ENCODE measurements around the gene RASSF8.

The RASSF8 gene, protein sequence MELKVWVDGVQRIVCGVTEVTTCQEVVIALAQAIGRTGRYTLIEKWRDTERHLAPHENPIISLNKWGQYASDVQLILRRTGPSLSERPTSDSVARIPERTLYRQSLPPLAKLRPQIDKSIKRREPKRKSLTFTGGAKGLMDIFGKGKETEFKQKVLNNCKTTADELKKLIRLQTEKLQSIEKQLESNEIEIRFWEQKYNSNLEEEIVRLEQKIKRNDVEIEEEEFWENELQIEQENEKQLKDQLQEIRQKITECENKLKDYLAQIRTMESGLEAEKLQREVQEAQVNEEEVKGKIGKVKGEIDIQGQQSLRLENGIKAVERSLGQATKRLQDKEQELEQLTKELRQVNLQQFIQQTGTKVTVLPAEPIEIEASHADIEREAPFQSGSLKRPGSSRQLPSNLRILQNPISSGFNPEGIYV

DNA sequence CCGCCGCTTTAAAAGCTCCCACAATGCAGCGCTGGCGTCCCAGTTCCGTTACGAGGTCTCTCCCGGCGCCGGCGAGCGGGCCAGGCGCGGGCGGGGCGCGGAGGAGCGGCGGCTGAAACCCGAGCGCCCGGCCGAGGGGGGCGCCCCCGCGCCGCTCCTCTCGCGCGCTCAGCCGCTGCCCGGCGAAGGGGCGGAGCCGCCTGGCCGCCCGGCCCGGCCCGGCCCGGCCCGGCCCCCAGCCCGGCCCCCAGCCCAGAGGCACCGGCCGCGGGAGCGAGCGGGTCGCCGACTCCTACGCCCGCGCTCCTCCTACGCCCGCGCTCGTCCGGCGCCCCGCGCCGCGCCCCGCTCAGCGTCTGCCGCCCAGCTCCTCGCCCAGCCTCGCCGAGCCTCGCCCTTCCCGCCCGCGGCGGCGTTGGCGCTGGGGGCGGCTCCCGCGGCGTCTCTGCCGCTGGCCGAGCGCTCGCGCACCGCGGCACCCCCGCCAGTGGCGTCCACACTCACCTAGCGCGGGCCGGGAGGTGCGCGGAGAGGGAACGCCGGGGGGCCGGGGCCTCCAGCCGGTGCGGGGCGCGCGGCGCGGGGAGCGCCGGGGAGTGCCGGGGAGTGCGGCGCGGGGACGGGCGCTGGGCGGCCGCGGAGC, at the start of gene RASSF8:
RASSF8 (plus strand) TSS at position 255 of the 643 bp plus-strand sequence. CDS start 96,662 bp downstream, outside the sequence.
- peak; percentile 93 for DNase-seq (ENCODE audit: low spot score)

DNA sequence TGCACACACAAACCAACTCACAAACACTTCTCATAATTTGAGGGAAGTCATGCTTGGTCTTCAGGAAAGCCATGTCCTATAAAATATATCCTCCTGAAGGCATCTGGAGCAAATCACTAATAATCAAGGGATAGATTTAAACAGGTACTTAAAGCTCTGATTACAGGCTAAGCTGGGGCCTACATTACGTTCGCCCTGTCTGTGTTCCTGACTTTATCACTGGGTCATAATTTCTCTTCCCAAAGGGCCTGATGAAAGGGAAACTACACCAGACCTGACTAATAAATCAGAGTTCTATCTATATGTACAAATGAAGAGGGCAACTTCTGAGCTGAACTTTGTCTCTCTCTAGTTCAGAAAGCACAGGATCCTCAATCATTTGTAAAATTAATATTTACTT, 43.9 kb upstream of the RASSF8 start:
- DNase-seq (ENCODE audit: low spot score) = no peak

DNA sequence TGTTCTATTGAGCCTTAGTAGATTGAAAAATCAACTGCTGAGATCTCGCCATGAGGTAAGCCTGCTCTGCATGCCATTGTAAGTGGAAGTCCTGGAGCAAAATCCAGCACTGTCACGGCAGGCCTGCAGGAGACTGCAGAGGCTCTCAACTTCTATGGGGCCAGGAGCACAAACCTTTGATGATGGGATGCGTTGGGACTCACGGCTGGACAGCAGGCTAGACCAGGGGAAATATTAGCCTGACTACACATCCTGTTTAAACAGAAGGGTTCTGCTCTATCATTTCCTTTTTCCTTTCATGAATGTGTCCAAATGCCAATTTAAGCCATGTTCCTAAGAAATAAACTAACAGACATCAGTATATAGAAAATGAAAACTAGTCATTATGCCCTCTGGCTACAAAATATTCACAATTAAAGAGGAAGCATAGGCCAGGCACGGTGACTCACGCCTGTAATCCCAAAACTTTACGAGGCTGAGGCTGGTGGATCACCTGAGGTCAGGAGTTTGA, 33.9 kb upstream of the RASSF8 start:
- no peak for DNase-seq (ENCODE audit: low spot score)

DNA sequence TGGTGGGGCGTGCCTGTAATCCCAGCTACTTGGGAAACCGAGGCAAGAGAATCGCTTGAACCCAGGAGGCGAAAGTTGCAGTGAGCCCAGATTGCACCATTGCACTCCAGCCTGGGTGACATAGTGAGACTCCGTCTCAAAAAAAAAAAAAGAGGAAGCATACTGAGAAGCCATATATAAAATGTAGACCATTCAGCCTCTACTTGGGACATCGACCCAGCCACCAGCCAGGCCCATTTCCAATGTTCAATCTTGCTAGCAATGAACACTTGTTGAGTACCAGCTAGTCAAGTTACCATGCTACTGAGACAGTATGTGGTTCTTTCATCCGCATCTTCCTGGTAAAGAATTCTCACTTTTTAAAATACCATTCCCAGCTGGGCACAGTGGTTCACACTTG, 33.4 kb upstream of the RASSF8 start:
- DNase-seq (ENCODE audit: low spot score) = no peak

DNA sequence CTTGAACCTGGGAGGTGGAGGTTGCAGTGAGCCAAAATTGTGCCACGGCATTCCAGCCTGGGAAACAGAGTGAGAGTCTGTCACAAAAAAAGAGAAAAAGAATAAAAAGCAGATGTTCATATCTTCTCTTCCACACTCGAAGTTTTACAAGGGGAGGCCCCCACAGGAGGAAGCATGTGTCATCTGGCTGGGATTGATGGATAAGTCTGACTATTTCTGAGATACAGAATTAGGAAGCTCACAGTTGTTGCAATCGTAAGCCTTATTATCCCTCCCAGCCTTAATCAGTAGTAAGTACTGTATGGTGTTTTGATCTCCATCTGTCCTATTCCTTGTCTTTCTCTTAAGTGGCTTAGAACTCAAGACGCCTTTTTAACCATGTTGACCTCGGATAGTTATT, 31.9 kb upstream of the RASSF8 start:
- DNase-seq (ENCODE audit: low spot score) = no peak

DNA sequence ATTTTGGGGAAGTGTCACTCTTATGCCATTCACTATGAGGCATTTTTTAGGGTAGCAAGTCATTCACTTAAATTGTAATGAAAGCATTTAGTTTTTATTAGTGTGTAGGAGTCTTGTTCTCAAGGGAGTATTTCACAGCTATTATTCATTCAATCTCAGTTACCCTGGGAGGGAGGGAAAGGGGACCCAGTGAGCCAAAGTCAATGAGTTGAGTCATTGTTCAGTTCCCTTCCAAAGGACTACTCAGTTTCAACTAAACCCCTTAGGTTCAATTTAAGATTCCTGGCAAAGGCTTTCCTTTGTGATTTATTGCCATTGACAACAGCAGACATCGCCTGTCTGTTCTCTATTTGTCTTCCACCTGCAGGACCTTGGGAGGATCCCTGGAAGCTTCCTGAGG, 29.3 kb upstream of the RASSF8 start:
- no peak for DNase-seq (ENCODE audit: low spot score)

DNA sequence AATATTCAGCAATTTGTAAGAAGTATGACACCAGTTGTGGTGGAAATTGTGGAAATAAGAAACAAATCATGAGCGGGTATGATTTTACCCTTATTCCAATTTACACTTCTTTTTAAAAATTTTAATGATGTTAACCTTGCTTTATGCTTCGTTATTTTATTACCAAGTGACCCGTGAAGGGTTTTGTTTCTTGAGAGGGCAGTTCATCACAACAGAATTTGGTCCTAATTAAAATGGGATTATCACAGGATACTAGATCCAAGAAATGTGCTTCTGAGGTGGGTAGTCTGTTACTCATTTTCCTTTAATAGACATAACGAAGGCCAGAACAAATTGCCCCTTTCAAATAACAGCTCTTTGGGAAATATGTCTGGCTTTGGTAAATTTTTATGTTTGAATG, 25.5 kb upstream of the RASSF8 start:
- DNase-seq (ENCODE audit: low spot score) = no peak

DNA sequence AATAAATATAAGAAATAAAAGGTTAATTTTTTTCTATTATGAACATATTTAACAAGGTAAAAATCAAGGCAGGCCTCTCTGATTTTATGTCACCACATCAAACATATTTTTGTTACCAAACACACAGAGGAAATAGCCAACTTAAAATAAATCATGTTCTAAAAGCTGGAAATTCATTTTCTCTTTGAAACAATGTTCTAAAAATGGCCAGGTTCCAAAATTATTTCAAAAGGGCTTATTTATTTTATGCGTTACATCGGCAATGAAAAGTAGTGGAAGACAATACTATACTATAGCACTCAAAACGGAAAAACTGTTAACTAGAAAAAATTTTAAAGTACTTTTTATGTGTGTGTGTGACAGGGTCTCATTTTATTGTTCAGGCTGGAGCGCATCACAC, 24.0 kb upstream of the RASSF8 start:
- DNase-seq (ENCODE audit: low spot score) = no peak

DNA sequence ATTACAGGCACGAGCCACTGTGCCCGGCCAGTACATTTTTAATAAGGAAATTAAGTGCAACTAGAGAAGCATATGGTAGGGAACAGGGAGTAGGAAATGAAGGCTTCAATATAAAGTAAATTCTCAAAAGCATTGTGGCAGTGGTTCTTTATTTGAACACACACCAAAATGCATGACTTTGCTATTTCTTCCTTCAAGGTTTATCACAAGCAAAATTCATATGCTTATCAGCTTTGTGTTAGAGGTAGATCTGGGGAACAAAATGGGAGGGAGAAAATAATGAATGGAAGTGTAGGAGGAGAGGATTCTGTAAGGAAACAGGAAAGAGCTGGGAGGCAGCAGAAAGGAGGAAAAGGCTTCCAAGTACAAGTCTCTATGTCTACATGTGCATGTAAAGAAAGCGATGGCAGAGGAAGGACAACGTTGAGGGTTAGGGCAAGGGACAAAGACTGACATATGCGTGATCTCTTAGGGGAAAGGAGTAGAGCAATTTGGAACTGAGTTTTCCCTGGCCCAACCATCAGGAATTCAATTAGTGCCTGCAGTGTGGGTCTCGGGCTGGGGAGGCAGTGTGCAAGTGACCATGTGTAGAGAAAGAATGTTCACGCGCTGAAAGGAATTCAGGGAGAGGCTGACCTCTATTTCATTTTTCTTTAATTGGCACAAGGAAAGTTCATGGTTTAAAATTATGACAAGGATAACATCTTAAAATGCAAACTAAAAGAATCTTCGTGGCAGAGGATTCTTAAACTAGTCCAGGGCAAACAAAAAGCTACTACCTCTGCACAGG, 22.9 kb upstream of the RASSF8 start:
- no peak for DNase-seq (ENCODE audit: low spot score)

DNA sequence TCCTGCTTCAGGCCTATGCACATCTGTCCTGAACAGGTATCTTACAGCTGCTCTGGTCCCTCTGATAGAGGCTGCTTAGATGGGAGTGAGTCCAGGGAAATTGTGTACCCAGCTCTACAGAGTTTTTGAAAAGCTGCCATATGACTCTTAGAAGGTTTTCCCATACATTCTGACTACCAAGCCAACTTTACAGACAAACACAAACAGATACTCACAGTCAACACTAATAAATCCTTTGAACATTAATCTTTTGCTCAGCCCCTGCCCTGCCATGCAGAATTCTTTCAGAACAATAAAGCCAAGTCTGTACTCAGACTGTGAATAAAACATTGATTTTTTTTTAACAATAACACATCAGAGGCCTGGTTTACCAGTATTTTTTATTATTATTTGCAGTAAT, 21.4 kb upstream of the RASSF8 start:
- DNase-seq (ENCODE audit: low spot score) = no peak

DNA sequence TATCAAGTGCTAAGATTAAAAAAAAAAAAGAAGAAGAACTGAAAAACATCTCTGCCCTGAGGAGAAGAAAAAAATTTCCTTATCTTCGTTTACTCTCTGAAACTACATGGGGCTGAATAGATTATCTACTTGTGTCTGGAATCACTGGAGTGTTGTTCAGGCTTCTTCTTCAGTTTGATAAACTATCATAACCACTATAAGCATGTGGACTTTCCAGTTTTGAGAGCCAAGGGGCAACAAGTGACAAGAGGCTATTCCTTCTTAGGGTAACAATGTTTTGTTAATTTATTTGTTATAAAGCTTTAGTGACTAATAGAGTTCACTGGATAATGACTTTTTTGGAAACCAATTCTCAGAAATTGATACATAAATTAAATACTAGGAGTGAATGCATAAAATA, 19.9 kb upstream of the RASSF8 start:
- no peak for DNase-seq (ENCODE audit: low spot score)

DNA sequence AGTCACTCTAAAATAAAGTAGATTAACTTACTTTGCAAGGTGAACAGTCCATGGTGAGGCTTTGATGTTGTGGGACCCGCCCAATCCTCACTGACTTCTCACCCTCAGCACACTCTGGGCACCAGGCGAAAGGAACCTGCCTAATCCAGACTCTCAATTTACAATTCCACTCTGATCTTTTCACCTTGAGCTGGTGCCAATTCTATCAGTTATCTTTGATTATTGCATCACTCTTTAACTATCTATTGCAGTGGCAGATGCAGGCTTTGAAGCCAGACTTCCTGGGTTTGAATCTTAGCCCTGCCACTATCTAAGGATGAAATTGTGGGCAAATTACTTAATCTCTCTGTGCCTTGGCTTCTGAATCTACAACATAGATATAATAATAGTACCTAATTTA, 18.9 kb upstream of the RASSF8 start:
- DNase-seq (ENCODE audit: low spot score) = no peak

DNA sequence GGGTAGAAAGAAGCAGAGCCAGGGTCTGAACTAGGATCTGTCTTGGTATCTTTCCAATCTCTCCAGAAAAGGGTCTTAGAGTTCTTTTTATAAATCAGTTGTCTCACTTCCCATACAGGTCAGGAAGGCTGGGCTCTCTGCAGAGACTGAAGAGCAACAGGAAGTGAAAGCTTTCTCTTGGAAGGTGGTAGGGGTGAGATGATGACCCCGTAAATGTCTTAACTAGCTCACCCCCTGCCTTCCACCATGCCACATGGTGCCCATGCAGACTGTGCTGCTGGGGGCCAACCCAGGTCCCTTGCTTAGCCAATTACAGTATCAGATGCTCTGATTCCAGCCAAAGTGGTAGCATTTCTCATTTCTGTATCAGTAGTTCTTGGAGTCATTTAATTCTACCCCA, 17.6 kb upstream of the RASSF8 start:
- no peak for DNase-seq (ENCODE audit: low spot score)

DNA sequence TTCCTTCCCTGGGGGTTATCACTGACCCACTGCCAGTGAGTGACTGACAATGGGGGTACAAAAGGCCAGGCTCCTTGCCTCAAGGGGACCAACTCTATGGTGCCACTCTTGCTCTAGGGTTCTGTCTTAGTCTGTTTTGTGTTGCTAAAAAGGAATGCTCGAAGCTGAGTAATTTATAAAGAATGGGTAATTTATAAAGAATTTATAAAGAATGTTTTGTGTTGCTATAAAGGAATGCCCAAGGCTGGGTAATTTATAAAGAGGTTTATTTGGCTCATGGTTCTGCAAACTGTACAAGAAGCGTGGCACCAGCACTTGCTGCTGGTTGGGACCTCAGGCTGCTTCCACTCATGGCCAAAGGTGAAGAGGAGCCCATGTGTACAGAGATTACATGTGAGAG, 15.8 kb upstream of the RASSF8 start:
- peak; percentile 24 for DNase-seq (ENCODE audit: low spot score)

DNA sequence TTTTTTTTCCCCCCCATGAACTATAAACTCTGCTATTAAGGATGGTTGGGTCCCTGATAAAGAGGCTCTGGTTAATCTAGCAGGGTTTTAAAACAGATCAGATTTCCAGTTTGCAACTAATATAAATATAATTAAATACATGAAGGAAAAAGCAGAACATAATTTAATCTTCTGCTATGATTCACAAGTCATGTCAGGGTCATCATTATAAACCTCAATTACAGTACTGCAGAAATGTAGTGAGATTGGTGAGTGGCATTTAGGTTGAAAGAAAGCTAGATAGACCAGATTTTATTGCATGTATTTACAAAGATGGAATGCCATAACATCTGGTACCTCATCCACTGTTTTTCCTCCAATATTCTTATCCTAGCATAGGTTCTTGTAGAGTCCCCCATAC, 14.5 kb upstream of the RASSF8 start:
- DNase-seq (ENCODE audit: low spot score) = no peak

DNA sequence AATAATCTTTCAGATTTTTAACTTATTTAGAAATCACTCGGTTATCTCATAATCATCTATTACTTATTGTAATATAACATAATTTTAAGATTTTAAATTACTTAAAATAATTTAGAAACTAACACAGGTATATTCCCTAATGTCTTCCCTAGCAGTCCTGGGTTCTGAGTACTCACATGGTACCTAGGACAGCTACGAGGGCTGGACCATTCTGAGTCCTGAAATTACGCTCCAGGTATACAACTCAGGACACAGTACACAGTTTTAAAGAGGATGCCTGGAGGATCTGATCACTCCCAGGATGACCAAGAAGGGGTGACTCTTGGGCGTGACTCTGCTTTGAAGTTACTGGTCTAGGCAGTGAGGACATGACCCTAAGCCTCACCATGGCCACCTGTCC, 9.1 kb upstream of the RASSF8 start:
- no peak for DNase-seq (ENCODE audit: low spot score)

DNA sequence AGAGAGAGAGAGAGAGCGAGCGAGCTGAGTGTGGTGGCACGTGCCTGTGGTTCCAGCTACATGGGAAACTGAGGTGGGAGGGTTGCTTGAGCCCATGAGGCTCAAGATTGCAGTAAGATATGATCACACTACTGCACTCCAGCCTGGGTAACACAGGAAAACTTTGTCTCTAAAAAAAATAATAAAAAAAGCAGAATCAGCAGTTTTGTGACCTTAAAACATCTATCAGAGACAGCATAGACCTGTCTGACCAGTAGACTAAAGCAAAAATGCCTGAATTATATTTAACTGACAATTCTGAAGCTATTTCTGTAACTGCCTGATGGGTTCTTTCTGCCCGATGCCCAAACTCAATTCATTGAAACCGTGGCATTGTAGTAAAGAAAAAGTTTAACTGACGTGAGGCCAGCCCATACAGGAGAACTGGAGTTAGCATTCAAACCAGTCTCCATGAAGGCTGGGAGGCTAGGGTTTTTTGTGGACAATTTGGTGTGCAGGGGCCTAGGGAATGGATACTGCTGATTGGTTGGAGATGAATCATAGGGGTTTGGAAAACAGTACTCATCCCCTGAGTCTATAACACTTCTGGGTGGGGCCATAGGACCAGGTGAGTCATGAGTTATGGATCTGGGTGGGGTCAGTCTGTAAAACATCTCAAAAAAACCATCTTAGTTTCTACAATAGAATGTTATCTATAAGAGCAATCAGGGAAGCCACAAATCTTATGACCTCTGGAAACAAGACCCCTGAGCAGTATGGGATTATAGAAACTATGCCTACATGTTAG, 8.0 kb upstream of the RASSF8 start:
- no peak for DNase-seq (ENCODE audit: low spot score)

DNA sequence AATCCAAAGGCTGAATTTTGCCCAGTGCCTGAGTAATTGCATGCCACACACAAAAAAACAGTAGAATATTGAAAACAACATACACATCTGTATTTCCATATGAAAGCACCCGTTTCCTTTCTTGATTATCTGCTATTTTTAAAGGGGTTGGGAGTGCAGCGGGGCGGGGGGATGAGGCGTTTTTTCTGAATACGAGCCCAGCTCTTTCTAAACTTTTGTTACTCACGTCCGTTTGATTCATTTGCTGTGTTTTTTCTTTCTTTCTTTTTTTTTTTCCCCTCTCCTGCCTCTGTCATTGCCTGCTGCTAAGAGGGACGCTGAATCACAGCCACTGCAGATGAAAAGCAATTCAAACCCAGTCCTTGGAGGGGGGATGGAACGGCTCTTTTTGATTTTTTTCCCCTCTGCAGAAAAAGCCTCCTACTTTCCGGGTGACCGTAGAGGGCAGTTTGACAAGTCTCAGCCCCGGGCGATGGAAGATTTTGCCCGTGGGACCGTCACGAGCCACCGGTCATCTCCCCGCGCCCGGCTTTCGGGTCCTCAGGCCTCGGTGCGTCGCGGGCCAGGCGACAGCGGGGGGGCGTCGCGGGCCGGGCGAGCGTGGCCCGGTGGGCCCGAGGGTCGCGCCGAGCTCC, 572 bp upstream of the RASSF8 start:
- DNase-seq (ENCODE audit: low spot score) = peak; percentile 67

DNA sequence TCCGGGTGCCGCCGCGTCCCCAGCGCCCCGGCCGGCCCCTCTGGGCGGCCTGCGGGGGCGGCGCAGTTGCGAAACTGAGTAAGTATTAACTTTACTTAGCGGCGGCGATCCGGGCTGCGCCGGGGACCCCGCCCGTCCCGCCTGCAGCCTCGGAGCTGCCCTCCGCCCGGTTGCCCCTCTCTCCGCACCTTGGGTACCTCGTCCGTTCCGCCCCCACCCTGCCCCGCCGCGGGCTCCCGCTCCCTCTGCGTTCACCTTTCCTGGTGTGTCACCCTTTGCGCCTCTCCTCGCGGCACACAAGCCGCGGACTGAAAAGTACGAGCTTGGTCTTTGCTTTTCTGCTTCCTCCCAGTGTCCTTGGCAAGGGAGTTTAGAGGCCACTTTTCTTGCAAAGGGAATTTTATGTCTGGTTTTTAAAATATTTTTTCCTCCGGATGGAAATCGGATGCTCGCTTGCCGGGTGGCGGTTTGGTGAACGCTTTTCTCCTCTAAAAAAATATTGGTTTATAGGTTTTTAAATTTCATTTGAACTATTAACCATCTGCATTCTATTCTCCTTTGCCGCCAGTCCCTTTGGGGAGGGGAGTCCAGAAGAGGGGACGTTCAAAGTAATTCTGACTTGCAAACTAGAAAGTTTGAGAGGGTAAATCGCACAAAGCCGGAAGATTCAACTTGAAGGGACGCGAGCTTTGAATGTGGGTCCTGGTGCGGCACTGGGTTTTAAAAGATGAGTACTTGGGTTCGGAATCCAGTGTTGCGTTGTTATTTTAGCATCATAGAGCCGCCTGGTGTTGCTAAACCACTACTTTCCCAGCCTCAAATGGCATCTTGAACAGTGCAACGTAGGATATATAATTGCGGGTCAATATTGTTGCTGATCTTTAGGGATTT, 834 bp downstream of the RASSF8 start:
- DNase-seq (ENCODE audit: low spot score) = peak; percentile 72

DNA sequence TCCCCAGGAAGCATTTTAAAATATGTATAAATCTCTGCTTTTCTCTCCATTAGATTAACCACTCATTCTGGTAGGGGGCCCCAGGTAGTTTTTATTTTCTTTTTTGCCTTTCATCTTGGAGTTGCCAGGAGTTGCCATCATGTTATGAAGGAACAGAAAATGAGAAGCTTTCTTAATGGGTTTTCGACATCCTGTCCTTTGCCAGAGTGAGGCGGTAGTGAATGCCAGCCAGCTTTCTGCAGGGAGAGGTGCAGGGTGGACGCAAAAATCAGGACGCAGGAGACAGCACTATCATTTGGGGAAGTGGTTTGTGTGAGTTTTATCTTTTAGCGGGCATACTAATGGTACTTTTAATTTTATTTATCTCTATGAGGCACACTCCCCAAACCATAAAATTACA, 1.7 kb downstream of the RASSF8 start:
- no peak for DNase-seq (ENCODE audit: low spot score)

All from AG08396 (cell line).